NB4 (cell line): ENCODE results near the gene MAGI1.

Source experiments
- MAX ChIP-seq: IDR thresholded peaks from 2 replicates; pipeline ENCODE4 v1.6.1; 2011; ENCODE audit warnings: low read depth, low read length
- POLR2A ChIP-seq: IDR thresholded peaks from 2 replicates; pipeline ENCODE4 v1.6.1; 2011; ENCODE audit warnings: mild to moderate bottlenecking; ENCODE audit not compliant: insufficient read length; ENCODE audit errors: extremely low read depth
- TF ChIP-seq, protein P1 (sequence below): IDR thresholded peaks from one replicate; pipeline ENCODE4 v1.5.1; 2012; ENCODE audit warnings: low read depth, low read length

DNA sequence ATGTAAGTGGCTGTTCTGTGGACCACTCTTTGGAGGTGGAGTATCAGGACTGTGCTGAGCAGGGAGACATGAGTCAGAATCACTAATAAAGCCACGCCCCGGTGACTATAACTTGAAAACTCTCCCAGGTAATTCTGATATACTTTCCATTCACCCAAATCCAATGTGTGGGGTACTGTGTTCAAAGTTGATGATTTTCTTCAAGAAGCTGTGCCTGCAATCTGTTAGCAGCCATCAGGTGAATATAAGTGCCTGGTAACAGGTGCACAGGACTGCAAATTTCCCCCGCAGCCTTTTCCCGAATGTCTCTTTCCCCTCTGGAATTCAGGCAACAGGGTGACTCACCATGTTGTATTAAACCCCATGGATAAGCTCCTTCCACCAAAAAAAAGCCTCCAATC, 17.0 kb downstream of the MAGI1 start:
- TF ChIP-seq, protein P1, sequence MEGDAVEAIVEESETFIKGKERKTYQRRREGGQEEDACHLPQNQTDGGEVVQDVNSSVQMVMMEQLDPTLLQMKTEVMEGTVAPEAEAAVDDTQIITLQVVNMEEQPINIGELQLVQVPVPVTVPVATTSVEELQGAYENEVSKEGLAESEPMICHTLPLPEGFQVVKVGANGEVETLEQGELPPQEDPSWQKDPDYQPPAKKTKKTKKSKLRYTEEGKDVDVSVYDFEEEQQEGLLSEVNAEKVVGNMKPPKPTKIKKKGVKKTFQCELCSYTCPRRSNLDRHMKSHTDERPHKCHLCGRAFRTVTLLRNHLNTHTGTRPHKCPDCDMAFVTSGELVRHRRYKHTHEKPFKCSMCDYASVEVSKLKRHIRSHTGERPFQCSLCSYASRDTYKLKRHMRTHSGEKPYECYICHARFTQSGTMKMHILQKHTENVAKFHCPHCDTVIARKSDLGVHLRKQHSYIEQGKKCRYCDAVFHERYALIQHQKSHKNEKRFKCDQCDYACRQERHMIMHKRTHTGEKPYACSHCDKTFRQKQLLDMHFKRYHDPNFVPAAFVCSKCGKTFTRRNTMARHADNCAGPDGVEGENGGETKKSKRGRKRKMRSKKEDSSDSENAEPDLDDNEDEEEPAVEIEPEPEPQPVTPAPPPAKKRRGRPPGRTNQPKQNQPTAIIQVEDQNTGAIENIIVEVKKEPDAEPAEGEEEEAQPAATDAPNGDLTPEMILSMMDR = no peak
- TF ChIP-seq POLR2A (no peak), MAX (no peak)
